Stimulated activated CD8-positive, alpha-beta memory T cell treated with anti-CD3 and anti-CD28 coated beads, Interleukin-4, amount 100 ng/mL, for 24 hours (primary cell): ENCODE measurements around the gene MLLT6.

Experiments used
- DNase-seq: peaks from one replicate; pipeline ENCODE4 v3.0.0-alpha.2; 2020; ENCODE audit warnings: low read depth

Gene MLLT6

GRCh38 chr17:38706505-38707216, 1.6 kb downstream of the MLLT6 start:
- no peak for DNase-seq

DNA sequence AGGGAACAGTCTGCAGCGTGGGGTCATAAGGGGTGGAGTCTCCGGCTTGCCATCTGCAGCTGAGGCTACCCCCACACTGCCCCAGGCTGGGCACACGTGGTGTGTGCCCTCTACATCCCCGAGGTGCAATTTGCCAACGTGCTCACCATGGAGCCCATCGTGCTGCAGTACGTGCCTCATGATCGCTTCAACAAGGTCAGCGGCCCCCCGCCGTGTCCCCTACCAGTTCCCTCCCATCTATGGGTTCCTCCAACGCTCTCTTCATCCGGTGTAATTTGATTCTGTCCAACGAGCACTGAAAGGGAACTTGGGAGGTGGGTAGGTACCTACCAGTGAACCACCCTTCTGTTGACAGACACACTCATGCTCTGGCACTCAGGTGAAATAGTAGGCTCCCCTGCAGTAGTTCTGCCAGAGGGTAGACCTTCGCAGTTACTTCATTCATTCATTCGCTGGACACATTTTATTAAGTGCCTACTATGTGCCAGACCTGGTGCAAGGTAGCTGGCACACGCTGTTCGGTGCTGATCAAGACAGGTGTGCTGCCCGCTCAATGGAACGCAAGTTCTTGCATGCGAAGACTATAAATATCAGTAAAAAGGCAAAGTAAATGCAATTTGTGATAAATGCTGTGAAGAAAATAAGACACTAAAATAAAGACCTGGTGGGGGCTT, 2.7 kb downstream of the MLLT6 start:
- DNase-seq, result no peak

DNA sequence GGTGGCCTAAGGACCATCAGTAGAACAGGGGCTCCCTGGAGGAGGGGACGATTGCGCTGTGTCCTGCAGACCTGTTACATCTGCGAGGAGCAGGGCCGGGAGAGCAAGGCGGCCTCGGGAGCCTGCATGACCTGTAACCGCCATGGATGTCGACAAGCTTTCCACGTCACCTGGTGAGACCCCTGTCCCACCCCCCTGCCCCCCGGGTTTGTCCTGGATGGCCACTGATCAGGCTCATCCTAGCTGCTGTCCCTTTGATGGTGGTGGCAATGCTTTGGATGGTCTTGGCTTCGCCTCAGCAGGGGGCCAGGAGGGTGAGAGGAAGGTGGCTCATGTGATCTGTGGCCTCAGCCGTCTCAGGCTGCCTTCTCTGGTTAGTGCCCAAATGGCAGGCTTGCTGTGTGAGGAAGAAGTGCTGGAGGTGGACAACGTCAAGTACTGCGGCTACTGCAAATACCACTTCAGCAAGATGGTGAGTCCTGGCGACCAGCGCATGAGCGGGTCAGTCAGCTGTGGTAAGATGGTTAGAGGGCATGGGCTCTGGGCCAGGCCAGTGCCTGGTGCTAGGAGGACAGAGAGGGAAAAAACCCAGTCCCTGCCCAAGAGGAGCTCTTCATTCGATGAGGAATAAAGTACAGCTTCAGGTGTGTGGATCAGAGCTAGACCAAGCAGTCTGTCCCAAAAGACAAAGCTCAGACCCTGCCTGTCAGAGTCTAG, 4.2 kb downstream of the MLLT6 start:
- no peak for DNase-seq

DNA sequence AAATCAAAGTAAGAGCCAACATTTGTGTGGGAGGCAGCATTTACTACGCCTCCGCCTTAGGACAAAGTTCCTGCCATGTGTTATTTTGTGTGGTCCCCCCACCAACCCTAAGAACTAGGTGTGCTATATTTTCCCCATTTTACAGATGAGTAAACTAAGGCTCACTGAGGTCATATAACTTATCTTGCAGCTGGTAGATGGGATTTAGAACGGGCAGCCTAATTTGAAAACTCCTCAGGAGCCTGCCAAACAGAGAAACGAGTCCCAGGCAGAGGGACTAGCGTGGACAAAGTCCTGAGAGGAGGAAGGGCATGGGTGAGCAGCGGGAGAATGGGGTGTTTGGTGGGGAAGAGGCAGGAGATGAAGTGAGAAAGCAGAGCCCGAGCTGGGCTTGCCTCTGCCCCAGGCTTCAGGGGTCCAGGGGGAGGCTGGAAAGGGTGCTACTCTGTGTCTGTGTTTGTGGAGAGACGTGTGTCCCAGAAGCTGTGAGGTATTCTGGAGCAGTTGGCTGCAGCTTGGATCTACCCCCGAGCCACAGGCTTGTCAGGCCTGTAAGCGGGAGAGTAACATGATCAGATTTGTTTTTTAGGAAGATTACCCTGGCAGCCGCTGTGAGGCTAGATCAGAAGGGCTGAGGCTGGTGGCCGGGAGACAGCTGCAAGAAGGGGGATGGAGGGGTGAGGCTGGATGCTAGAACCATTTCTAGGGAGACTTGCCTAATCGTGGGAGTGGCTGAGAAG, 5.0 kb downstream of the MLLT6 start:
- no peak for DNase-seq

DNA sequence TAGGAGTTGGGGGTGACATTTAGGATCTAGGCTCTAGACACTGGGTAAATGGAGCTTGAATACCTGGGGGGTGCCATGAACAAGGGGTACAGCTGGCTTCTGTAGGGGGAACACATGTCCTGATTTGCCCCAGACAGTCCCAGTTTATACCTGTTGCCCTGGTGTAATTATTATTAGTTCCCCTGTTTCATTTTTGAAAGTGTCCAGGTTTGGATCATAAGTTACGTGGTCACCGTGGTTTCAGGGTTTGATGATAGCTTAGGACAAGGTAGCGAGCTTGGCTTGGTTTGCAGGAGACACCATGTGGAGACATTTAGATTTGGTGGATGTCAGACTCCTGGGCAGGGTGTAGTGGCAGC, 5.5 kb downstream of the MLLT6 start:
- DNase-seq, result no peak

DNA sequence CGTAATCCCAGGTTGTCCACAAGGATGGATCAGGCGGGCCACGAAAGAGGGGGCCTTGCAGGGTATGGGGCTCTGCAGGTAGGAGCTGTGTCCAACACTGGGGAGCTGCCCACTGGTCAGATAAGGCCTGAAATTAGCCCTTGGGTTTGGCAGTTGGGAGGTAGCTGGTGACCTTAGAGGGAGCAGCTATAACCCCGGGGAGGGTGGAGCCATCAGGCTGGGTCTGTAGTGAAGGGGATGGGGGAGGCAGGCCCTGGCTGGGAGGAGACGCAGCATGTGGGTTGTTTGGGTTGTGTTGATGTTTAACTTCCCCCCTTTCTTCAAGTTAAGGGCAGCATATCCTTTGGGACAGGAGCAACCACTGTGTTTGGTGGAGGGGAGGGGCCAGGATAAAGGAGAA, 5.9 kb downstream of the MLLT6 start:
- DNase-seq, result no peak

DNA sequence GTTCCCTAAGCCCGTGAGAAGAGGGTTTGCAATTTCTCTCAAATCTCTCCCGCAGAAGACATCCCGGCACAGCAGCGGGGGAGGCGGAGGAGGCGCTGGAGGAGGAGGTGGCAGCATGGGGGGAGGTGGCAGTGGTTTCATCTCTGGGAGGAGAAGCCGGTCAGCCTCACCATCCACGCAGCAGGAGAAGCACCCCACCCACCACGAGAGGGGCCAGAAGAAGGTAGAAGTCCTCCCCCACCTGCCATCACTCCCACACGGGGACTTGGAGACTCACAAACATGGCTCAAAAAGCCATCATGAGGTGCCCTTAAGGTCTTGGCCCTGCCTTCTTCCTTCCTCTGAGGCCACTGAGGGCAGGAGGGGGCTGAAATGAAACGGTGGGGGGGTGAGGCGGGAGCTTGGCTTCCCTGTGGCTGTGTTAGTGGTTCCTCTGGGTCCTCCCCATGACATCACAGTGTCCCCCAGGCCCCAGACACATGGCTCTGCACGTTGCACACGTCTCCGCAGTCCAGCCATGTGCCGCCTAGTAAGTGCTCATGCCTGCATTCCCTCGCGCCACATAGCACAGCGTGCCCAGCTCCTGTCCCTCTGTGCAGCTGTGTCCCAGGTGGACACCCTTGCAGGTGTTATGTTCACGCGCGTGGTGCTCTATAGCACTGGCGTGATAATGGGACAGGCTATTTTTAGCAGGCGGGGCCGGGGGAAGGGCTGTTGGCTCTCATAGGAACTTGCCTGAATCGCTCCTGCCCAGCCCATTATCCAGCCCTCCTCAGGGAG, 6.9 kb downstream of the MLLT6 start:
- no peak for DNase-seq

GRCh38 chr17:38712593-38712992, 7.5 kb downstream of the MLLT6 start:
- no peak for DNase-seq

- DNase-seq, result no peak
Observed at GRCh38 chr17:38713456-38714075, 8.5 kb downstream of the MLLT6 start.

DNA sequence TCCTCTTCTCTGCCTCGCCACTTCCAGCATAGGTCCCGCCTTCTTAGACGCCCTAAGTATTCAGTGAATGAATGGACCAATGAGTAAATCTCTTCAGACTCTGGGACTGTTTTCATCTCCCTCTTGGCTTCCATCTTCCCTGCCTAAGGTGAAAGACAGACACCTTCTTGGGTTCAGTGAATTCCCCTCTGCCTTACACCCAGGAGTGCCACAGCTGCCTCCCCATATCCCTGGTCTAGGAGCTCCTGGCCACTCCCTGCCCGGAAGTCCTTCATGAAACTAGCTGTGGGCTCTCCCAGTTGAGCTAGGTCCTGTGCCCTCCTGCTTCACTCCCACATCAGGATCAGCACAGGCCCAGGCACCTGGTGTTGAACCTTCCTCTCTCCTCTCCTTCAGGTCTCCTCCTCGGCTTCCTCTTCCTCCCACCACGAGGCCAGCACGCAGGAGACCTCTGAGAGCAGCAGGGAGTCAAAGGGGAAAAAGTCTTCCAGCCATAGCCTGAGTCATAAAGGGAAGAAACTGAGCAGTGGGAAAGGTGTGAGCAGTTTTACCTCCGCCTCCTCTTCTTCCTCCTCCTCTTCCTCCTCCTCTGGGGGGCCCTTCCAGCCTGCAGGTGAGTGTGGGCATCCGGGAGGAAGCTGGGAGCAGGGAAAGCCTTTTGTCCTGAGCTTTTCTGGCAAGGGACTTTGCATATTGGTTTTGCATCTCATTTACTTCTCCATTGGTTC, 10.3 kb downstream of the MLLT6 start:
- DNase-seq, result no peak

DNA sequence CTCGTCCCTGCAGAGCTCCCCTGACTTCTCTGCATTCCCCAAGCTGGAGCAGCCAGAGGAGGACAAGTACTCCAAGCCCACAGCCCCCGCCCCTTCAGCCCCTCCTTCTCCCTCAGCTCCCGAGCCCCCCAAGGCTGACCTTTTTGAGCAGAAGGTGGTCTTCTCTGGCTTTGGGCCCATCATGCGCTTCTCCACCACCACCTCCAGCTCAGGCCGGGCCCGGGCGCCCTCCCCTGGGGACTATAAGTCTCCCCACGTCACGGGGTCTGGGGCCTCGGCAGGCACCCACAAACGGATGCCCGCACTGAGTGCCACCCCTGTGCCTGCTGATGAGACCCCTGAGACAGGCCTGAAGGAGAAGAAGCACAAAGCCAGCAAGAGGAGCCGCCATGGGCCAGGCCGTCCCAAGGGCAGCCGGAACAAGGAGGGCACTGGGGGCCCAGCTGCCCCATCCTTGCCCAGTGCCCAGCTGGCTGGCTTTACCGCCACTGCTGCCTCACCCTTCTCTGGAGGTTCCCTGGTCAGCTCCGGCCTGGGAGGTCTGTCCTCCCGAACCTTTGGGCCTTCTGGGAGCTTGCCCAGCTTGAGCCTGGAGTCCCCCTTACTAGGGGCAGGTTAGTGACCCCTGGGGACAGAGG, 11.4 kb downstream of the MLLT6 start:
- no peak for DNase-seq

DNA sequence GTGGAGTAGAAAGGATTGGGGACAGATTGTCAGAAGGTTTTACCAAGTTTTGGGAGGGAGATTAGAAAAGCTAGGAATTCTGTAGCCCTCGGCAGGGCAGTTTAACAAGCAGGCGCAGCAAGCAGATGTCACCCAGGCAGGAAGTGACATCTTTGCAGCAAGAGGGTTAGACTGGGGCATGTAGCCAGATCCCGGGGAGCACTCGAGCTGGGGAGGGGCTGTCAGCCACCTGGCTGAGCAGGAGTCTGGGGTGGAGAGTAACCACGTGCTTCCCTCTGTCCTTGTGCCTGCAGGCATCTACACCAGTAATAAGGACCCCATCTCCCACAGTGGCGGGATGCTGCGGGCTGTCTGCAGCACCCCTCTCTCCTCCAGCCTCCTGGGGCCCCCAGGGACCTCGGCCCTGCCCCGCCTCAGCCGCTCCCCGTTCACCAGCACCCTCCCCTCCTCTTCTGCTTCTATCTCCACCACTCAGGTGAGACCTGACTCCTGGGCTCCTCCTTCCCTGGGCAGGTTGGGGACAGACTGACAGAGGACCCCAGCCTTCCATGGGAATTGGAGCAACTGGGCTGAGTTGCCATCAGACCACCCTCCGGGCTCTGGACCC, 12.2 kb downstream of the MLLT6 start:
- DNase-seq, result no peak

DNA sequence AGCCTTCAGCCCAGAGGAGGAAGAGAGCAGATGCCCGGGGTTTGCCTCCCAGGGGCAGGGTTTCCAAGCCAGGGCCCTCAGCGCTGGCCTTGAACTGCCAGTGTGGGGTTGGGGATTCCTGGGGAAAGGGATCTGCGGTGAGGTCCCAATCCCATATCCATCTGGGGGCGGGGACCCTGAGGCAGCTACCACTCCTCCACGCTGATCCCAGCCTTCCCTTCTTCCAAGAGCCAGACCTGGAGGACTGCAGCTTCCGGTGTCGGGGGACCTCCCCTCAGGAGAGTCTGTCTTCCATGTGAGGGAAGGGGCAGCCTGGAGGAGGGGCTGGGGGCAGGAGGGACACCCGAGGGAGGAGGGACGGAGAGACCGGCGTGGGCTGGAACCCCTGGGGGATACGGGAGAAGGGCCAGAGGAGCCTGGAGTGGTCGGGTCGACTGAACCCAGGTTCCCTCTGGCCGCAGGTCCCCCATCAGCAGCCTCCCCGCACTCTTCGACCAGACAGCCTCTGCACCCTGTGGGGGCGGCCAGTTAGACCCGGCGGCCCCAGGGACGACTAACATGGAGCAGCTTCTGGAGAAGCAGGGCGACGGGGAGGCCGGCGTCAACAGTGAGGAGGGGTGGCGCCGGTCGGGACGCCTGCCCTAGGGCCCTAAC, 14.3 kb downstream of the MLLT6 start:
- no peak for DNase-seq

DNA sequence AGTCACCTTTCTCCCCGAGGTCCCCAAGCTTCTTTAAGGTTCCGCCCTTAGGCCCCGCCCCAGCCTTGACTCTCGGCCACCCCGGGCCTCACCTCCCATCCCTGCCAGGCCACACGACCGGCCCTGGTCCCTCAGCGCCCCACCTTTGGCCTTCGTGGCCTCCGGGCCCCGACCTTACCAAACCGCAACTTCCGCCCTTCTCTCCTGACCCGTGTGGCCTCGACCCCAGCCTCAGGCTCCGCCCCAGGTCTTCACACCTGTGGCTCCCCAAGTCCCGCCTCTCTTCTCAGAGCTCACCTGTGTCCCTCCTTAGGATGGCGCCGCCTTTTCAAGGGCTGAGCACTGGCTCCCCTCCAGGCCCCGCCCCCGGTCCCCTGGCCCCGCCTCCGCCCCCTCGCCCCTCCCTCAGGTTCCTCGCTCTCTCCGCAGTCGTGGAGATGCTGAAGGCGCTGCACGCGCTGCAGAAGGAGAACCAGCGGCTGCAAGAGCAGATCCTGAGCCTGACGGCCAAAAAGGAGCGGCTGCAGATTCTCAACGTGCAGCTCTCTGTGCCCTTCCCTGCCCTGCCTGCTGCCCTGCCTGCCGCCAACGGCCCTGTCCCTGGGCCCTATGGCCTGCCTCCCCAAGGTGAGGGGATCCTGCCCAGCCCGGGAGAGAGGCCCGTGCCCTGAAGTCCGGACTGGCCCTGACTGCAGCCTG, 15.0 kb downstream of the MLLT6 start:
- no peak for DNase-seq

- no peak for DNase-seq
Observed at GRCh38 chr17:38720941-38721340, 15.9 kb downstream of the MLLT6 start.

GRCh38 chr17:38721802-38722201, 16.7 kb downstream of the MLLT6 start:
- no peak for DNase-seq

DNA sequence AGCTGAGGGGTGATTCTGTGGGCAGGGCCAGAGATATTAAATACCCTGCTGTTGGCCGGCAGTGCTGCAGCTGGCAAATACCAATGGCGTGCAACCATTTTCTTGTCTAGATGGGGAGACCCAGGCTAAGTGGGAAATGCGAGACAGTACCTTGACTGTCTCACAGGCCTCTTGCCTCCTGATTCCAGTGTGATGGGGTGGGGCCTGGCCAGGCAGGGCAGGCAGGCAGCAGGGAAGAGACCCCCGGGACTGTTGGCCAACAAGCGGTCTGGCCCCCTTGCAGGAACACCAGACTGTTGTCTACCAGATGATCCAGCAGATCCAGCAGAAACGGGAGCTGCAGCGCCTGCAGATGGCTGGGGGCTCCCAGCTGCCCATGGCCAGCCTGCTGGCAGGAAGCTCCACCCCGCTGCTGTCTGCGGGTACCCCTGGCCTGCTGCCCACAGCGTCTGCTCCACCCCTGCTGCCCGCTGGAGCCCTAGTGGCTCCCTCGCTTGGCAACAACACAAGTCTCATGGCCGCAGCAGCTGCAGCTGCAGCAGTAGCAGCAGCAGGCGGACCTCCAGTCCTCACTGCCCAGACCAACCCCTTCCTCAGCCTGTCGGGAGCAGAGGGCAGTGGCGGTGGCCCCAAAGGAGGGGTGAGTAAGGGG, 19.4 kb downstream of the MLLT6 start:
- DNase-seq, result no peak

DNA sequence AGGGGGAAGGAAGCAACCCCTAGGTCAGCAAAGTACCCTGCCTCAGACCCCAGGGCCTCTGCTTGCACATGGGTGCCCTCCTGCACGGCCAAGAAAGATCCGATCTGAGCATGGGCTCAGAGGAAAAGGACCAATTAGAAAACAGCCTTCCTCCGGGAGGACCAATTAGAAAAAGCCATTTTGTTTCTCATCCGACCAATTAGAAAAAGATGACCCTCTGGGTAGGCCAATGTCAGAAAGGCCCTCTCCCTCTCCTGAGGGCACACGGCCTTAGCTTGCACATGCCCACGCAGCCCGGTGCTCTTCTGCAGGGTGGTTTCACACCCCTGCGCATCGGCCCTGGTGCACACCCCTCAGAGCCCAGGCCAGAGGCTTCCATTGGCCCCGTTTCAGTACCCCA, 20.0 kb downstream of the MLLT6 start:
- no peak for DNase-seq
